ENCODE measurements around the gene PRSS2.
"Not testable (repeated sequence)": the region's sequence is repeated elsewhere in the genome, so short reads cannot be mapped to it uniquely, and the experiment has no call there.

PRSS2 gene

GRCh38 chr7:142745745-142746144 is 25.0 kb upstream of the PRSS2 start:
- no peak overlapping the region for H3K4ac ChIP-seq (ENCODE audit: low read depth in 1 of 2, low read length in 2 of 2)
- H3K18ac ChIP-seq (ENCODE audit: low read depth in 1 of 2, low read length in 2 of 2), result no peak overlapping the region
- no peak overlapping the region for H2AK5ac ChIP-seq (ENCODE audit: low read length, severe bottlenecking)
- no peak overlapping the region for H2BK12ac ChIP-seq (ENCODE audit: low read length in 2 of 2)
- H3K14ac ChIP-seq (ENCODE audit: low read length in 2 of 2), result no peak overlapping the region
- H2BK15ac ChIP-seq (ENCODE audit: low read depth, poor library complexity, severe bottlenecking), result no peak overlapping the region
- H3K27ac ChIP-seq (ENCODE audit: low read length, poor library complexity, severe bottlenecking), result no peak overlapping the region
- no peak overlapping the region for H2AFZ ChIP-seq (ENCODE audit: low read depth, low read length)
- no peak for DNase-seq
- H3K4me1 ChIP-seq (ENCODE audit: control insufficient read depth, insufficient read depth, low read depth, low read length), result no peaks in the 10 kb centered on the region
- no peak overlapping the region for H4K91ac ChIP-seq (ENCODE audit: low read length)
- H3K4me2 ChIP-seq (ENCODE audit: low read length, poor library complexity, severe bottlenecking), result no peak overlapping the region
- no peak overlapping the region for H4K8ac ChIP-seq (ENCODE audit: low read length)
- no peaks in the 10 kb centered on the region for H3K9me3 ChIP-seq (ENCODE audit: control insufficient read depth, low read length)
- H3K23ac ChIP-seq (ENCODE audit: low read length in 2 of 2), result no peak overlapping the region
- H3K9ac ChIP-seq (ENCODE audit: low read length), result no peak overlapping the region
- 100% methylated on average over 1 of the region's 4 CpGs for WGBS
- peaks cover 11 to 20% of the 10 kb centered on the region in 2 experiments for H3K27me3 ChIP-seq (ENCODE audit: control insufficient read depth in 1 of 2, insufficient read depth in 1 of 2, low read length in 2 of 2)
- H3K79me1 ChIP-seq (replicated peaks; ENCODE audit: low read length, poor library complexity, severe bottlenecking), result no peaks in the 10 kb centered on the region
- H2BK5ac ChIP-seq (ENCODE audit: low read depth, low read length, poor library complexity, severe bottlenecking), result no peak overlapping the region
- no peak overlapping the region for H3K4me3 ChIP-seq (ENCODE audit: insufficient read depth in 1 of 2, low read depth in 1 of 2, low read length in 2 of 2)
- no peak overlapping the region for H2BK120ac ChIP-seq (ENCODE audit: low read depth, low read length)
- no peaks in the 10 kb centered on the region for H3K36me3 ChIP-seq (ENCODE audit: control insufficient read depth in 1 of 2, insufficient read depth in 2 of 2, low read depth in 1 of 2, low read length in 2 of 2)

DNA sequence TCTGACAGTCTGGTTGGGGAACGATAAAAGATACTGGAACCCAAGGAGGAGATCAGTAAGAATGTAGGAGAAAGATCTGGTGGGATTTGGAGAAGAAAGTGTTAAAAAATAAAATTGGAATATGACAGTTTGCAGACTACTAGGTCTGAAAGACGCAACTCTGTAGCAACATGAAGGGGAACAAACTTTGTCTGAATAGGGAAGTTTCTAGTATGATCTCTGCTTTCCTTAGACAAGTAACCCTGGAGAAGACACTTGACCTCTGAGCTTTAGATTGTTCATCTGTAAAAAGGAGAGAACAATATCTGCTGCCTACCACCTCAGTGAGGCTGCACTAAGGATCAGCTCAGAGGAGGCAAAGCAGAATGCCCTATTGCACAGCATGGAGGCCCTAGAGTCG is 24.5 kb upstream of the PRSS2 start:
- Histone ChIP-seq H2AK5ac (ENCODE audit: low read length, severe bottlenecking) (no peak overlapping the region), H3K9me3 (ENCODE audit: control insufficient read depth, low read length) (no peaks in the 10 kb centered on the region), H3K4me1 (ENCODE audit: control insufficient read depth, insufficient read depth, low read depth, low read length) (no peaks in the 10 kb centered on the region), H3K4me3 (ENCODE audit: insufficient read depth in 1 of 2, low read depth in 1 of 2, low read length in 2 of 2) (no peak overlapping the region), H2BK15ac (ENCODE audit: low read depth, poor library complexity, severe bottlenecking) (no peak overlapping the region), H3K4me2 (ENCODE audit: low read length, poor library complexity, severe bottlenecking) (no peak overlapping the region), H2AFZ (ENCODE audit: low read depth, low read length) (no peak overlapping the region), H3K23ac (ENCODE audit: low read length in 2 of 2) (no peak overlapping the region), H3K14ac (ENCODE audit: low read length in 2 of 2) (no peak overlapping the region), H2BK5ac (ENCODE audit: low read depth, low read length, poor library complexity, severe bottlenecking) (no peak overlapping the region), H3K18ac (ENCODE audit: low read depth in 1 of 2, low read length in 2 of 2) (no peak overlapping the region), H4K91ac (ENCODE audit: low read length) (no peak overlapping the region), H2BK120ac (ENCODE audit: low read depth, low read length) (no peak overlapping the region), H3K79me1 (replicated peaks; ENCODE audit: low read length, poor library complexity, severe bottlenecking) (no peaks in the 10 kb centered on the region), H2BK12ac (ENCODE audit: low read length in 2 of 2) (no peak overlapping the region), H3K36me3 (ENCODE audit: control insufficient read depth in 1 of 2, insufficient read depth in 2 of 2, low read depth in 1 of 2, low read length in 2 of 2) (no peaks in the 10 kb centered on the region), H4K8ac (ENCODE audit: low read length) (no peak overlapping the region), H3K4ac (ENCODE audit: low read depth in 1 of 2, low read length in 2 of 2) (no peak overlapping the region), H3K9ac (ENCODE audit: low read length) (no peak overlapping the region), H3K27me3 (ENCODE audit: control insufficient read depth in 1 of 2, insufficient read depth in 1 of 2, low read length in 2 of 2) (peaks cover 11 to 20% of the 10 kb centered on the region in 2 experiments), H3K27ac (ENCODE audit: low read length, poor library complexity, severe bottlenecking) (no peak overlapping the region)
- no peak for DNase-seq
- WGBS, result 68% methylated on average over 3 of the region's 3 CpGs

DNA sequence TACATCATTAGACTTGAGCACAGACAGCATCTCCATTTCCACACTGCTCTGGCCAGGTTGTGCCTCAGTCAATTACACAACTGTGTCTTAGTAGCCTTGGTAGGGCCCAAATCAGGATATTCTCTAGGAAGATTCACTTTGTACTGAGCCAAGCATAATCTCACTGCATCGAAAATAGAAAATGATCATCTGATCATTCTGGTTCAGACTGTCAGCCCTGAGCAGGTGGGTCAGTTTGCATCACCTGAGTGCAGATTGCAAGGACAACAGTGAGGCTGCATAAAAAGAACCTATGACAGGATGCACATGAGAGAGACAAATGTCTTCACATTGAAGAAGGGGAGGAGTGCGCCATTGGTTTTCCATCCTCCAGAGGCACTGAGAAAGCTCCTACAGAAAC is 22.4 kb upstream of the PRSS2 start:
- not testable (repeated sequence) for H4K8ac ChIP-seq (ENCODE audit: low read length); H2BK15ac ChIP-seq (ENCODE audit: low read depth, poor library complexity, severe bottlenecking); H2BK12ac ChIP-seq (ENCODE audit: low read length in 2 of 2); H3K18ac ChIP-seq (ENCODE audit: low read depth in 1 of 2, low read length in 2 of 2); H3K23ac ChIP-seq (ENCODE audit: low read length in 2 of 2); H3K4me2 ChIP-seq (ENCODE audit: low read length, poor library complexity, severe bottlenecking); H3K4ac ChIP-seq (ENCODE audit: low read depth in 1 of 2, low read length in 2 of 2); H3K14ac ChIP-seq (ENCODE audit: low read length in 2 of 2); H4K91ac ChIP-seq (ENCODE audit: low read length); H3K4me1 ChIP-seq (ENCODE audit: control insufficient read depth, insufficient read depth, low read depth, low read length); H2BK120ac ChIP-seq (ENCODE audit: low read depth, low read length); DNase-seq; H3K27ac ChIP-seq (ENCODE audit: low read length, poor library complexity, severe bottlenecking); H2AK5ac ChIP-seq (ENCODE audit: low read length, severe bottlenecking); H3K9me3 ChIP-seq (ENCODE audit: control insufficient read depth, low read length); H3K9ac ChIP-seq (ENCODE audit: low read length); H3K4me3 ChIP-seq (ENCODE audit: insufficient read depth in 1 of 2, low read depth in 1 of 2, low read length in 2 of 2); H3K79me1 ChIP-seq (replicated peaks; ENCODE audit: low read length, poor library complexity, severe bottlenecking); H2AFZ ChIP-seq (ENCODE audit: low read depth, low read length); H3K36me3 ChIP-seq (ENCODE audit: control insufficient read depth in 1 of 2, insufficient read depth in 2 of 2, low read depth in 1 of 2, low read length in 2 of 2); H2BK5ac ChIP-seq (ENCODE audit: low read depth, low read length, poor library complexity, severe bottlenecking)
- WGBS, result 84% methylated on average over 1 of the region's 2 CpGs
- peaks cover 5 to 20% of the 10 kb centered on the region in 2 experiments for H3K27me3 ChIP-seq (ENCODE audit: control insufficient read depth in 1 of 2, insufficient read depth in 1 of 2, low read length in 2 of 2)

GRCh38 chr7:142749218-142749993 is 21.4 kb upstream of the PRSS2 start, which contains the start of gene PRSS1:
Gene PRSS1, plus strand, starts transcription at chr7:142749472. Its CDS starts 13 bp downstream, at chr7:142749485.
- H3K4me2 ChIP-seq (ENCODE audit: low read length, poor library complexity, severe bottlenecking), result no peak within 1 kb of the TSS
- no peak within 1 kb of the TSS for H2AK5ac ChIP-seq (ENCODE audit: low read length, severe bottlenecking)
- DNase-seq, result no peak
- no peak within 1 kb of the TSS for H3K9ac ChIP-seq (ENCODE audit: low read length)
- H3K18ac ChIP-seq (ENCODE audit: low read depth in 1 of 2, low read length in 2 of 2), result no peak within 1 kb of the TSS
- H2BK120ac ChIP-seq (ENCODE audit: low read depth, low read length), result no peak within 1 kb of the TSS
- no peak within 1 kb of the TSS for H2BK5ac ChIP-seq (ENCODE audit: low read depth, low read length, poor library complexity, severe bottlenecking)
- H4K8ac ChIP-seq (ENCODE audit: low read length), result no peak within 1 kb of the TSS
- WGBS, result 60% methylated on average over 9 of the region's 11 CpGs
- no peak within 1 kb of the TSS for H3K14ac ChIP-seq (ENCODE audit: low read length in 2 of 2)
- H3K27ac ChIP-seq (ENCODE audit: low read length, poor library complexity, severe bottlenecking), result no peak within 1 kb of the TSS
- no peaks in the 10 kb centered on the region for H3K9me3 ChIP-seq (ENCODE audit: control insufficient read depth, low read length)
- peaks cover 5 to 20% of the 10 kb centered on the region in 2 experiments for H3K27me3 ChIP-seq (ENCODE audit: control insufficient read depth in 1 of 2, insufficient read depth in 1 of 2, low read length in 2 of 2)
- no peaks in the 10 kb centered on the region for H3K4me1 ChIP-seq (ENCODE audit: control insufficient read depth, insufficient read depth, low read depth, low read length)
- no peak within 1 kb of the TSS for H3K4me3 ChIP-seq (ENCODE audit: insufficient read depth in 1 of 2, low read depth in 1 of 2, low read length in 2 of 2)
- no peak within 1 kb of the TSS for H2BK12ac ChIP-seq (ENCODE audit: low read length in 2 of 2)
- no peak within 1 kb of the TSS for H3K4ac ChIP-seq (ENCODE audit: low read depth in 1 of 2, low read length in 2 of 2)
- H3K23ac ChIP-seq (ENCODE audit: low read length in 2 of 2), result no peak within 1 kb of the TSS
- H3K79me1 ChIP-seq (replicated peaks; ENCODE audit: low read length, poor library complexity, severe bottlenecking), result no peaks in the 10 kb centered on the region
- no peak within 1 kb of the TSS for H4K91ac ChIP-seq (ENCODE audit: low read length)
- H2AFZ ChIP-seq (ENCODE audit: low read depth, low read length), result no peak within 1 kb of the TSS
- no peak within 1 kb of the TSS for H2BK15ac ChIP-seq (ENCODE audit: low read depth, poor library complexity, severe bottlenecking)
- no peaks in the 10 kb centered on the region for H3K36me3 ChIP-seq (ENCODE audit: control insufficient read depth in 1 of 2, insufficient read depth in 2 of 2, low read depth in 1 of 2, low read length in 2 of 2)
